Smooth muscle cell (in vitro differentiated cells): ENCODE measurements around the gene GIT1. TPM values are rescaled to one million over a fixed set of nuclear protein-coding genes. Genes with fewer than 3 reads are reported as not detected.
A peak's percentile ranks its signal among the peaks of the same experiment; 100 is the strongest.

Source experiments
- DNase-seq: peaks from one replicate; lab custom pipeline; 2025; ENCODE audit not compliant: unreplicated experiment; lab: John Stamatoyannopoulos, UW
- H2AFZ ChIP-seq: fragments of 200-600 bp; sonication (generic); 2 replicates; pipeline ENCODE4 v1.6.0; 2016; ENCODE audit warnings: antibody characterized with exemption, low read depth, mild to moderate bottlenecking
- H3F3A ChIP-seq: fragments of 200-600 bp; sonication (generic); 2 replicates; pipeline ENCODE4 v1.6.0; 2017; ENCODE audit warnings: antibody characterized with exemption, low read depth
- H3K27ac ChIP-seq: fragments of 200-600 bp; sonication (generic); 2 replicates; pipeline ENCODE4 v1.5.1; 2016; ENCODE audit warnings: low read depth, mild to moderate bottlenecking
- H3K27me3 ChIP-seq: fragments of 200-600 bp; sonication (generic); 2 replicates; pipeline ENCODE4 v1.6.1; 2016; ENCODE audit warnings: low read depth, mild to moderate bottlenecking
- H3K36me3 ChIP-seq: fragments of 200-600 bp; sonication (generic); 2 replicates; pipeline ENCODE4 v1.5.1; 2016; ENCODE audit warnings: low read depth
- H3K4me1 ChIP-seq: fragments of 200-600 bp; sonication (generic); 2 replicates; pipeline ENCODE4 v1.5.1; 2016; ENCODE audit warnings: low read depth
- H3K4me2 ChIP-seq: fragments of 200-600 bp; sonication (generic); 2 replicates; pipeline ENCODE4 v1.6.0; 2016; ENCODE audit warnings: mild to moderate bottlenecking
- H3K4me3 ChIP-seq: fragments of 200-600 bp; sonication (generic); 2 replicates; pipeline ENCODE4 v1.5.1; 2016; ENCODE audit warnings: mild to moderate bottlenecking
- H3K79me2 ChIP-seq: fragments of 200-600 bp; sonication (generic); 2 replicates; pipeline ENCODE4 v1.6.0; 2016; ENCODE audit warnings: low read depth, mild to moderate bottlenecking
- H3K9ac ChIP-seq: fragments of 200-600 bp; sonication (generic); 2 replicates; pipeline ENCODE4 v1.6.0; 2016; ENCODE audit warnings: low read depth
- H3K9me3 ChIP-seq: fragments of 200-600 bp; sonication (generic); replicated peaks from 2 replicates; pipeline ENCODE4 v1.5.1; 2016; ENCODE audit warnings: low read depth
- H4K20me1 ChIP-seq: fragments of 200-600 bp; sonication (generic); 2 replicates; pipeline ENCODE4 v1.6.0; 2016; ENCODE audit warnings: low read depth
- WGBS: methylation state at CpG from one replicate; pipeline ENCODE4 v1.1.7; 2016; ENCODE audit warnings: low lambda C conversion rate; 5-methylcytosine and 5-hydroxymethylcytosine counted together
- polyA plus RNA-seq: library from polyadenylated mRNA; unstranded; fragments of >200 nt; fragmentation: Nextera tagmentation; extraction: Ambion mirVana; gene quantifications from 2 replicates; pipeline ENCODE4 v1.2.1, GENCODE V29; 2016
- total RNA-seq: library from RNA; depleted of rRNA; stranded (reverse); fragments of >200 nt; gene quantifications from 2 replicates; pipeline ENCODE4 v1.2.3, GENCODE V29; 2014
- TF ChIP-seq, protein P1 (sequence below): fragments of 200-600 bp; sonication (generic); IDR thresholded peaks from 2 replicates; pipeline ENCODE4 v1.5.1; 2017; ENCODE audit warnings: borderline replicate concordance, mild to moderate bottlenecking, antibody characterized with exemption; ENCODE audit not compliant: insufficient read depth, poor library complexity, severe bottlenecking

The GIT1 gene
- total and polyA plus RNA-seq, 2 experiments from 2014 or later = 17.6 to 23.0 TPM

DNA sequence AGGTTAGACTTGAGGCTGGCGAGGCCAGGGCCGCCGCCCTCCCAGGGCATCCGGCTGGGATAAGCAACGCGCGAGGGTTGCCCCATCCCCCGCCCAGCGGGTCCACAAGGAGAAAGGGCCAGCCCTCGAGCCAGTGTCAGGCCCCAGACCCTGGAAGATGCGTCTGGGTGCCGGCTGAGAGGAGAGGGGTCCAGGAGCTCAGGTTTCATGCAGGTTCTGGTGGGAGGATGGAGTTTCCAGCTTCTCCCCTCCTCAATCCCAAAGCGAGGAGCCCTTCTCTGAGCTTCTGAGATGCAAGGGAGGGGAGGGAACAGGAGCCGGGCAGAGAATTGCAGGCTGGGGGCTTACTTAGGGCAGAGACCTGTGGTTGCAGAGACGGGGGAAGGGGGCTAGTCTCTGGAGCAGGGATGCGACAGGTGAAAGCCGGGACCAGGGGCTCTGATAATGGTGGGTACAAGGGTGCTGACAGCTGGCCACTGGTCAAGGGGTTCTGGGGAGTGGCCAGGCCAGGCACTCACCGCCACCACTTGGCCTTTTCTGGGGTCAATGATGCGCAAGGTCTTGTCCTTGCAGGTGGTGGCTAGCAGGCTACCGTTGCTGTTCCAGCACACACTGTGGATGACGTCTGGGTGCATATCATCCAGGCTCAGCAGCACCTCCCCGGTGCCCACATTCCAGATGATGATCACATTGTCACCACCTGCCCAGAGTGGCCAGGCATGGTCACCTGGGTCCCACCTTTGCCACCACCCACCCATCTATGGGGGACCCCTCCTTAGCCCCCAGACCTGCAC is 29.0 kb upstream of the GIT1 start:
- Histone ChIP-seq H3K4me2 (peak overlapping the region; percentile 78), H3K9ac (no peak overlapping the region), H3K27ac (no peak overlapping the region), H3K27me3 (peaks cover 26% of the 10 kb centered on the region), H3K79me2 (no peaks in the 10 kb centered on the region), H3K36me3 (no peaks in the 10 kb centered on the region), H2AFZ (no peak overlapping the region), H3K4me1 (peaks cover 35% of the 10 kb centered on the region), H3F3A (no peaks in the 10 kb centered on the region), H3K4me3 (peak overlapping the region; percentile 21), H3K9me3 (no peaks in the 10 kb centered on the region), H4K20me1 (no peaks in the 10 kb centered on the region)
- TF ChIP-seq, protein P1, sequence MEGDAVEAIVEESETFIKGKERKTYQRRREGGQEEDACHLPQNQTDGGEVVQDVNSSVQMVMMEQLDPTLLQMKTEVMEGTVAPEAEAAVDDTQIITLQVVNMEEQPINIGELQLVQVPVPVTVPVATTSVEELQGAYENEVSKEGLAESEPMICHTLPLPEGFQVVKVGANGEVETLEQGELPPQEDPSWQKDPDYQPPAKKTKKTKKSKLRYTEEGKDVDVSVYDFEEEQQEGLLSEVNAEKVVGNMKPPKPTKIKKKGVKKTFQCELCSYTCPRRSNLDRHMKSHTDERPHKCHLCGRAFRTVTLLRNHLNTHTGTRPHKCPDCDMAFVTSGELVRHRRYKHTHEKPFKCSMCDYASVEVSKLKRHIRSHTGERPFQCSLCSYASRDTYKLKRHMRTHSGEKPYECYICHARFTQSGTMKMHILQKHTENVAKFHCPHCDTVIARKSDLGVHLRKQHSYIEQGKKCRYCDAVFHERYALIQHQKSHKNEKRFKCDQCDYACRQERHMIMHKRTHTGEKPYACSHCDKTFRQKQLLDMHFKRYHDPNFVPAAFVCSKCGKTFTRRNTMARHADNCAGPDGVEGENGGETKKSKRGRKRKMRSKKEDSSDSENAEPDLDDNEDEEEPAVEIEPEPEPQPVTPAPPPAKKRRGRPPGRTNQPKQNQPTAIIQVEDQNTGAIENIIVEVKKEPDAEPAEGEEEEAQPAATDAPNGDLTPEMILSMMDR = no peak
- DNase-seq = no peak
- WGBS = 52% methylated on average over 22 of the region's 22 CpGs

DNA sequence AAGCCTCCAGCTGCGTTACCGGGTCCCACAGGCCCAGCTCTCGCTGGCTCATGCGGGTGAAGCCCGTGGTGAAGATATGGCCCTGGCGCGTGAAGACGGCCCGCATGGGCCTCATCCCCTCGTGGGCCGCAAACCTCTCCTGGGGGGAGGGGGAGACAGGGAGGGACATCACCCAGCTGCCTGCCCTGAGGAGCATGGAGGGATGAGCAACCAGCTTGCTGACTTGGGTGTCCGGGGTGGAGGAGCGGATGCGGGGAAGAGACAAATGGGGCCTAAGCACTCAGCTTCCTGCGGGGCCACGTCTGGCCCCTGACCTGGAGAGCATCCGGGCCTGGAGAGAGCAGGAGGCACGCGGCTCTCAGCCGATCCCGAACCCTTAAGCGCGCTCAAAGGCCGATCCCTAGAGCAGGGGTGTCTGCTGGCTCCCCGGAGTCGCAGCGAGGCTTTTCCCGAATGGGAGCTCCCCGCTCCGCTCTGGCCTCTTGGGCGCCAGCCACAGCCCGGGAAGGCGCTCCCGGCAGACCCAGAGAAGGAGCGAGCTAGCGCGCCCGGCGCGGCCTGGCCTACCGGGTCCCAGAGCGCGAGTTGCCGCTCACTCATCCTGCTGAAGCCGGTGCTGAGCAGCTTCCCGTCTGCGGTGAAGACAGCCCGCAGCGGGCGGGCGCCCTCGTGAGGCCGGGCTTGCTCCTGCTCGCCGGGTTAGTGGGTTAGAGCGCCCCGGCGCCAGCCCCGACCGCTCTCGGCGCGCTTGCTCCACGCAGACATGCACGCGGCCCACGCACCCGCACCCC is 28.2 kb upstream of the GIT1 start:
- H4K20me1 ChIP-seq = no peaks in the 10 kb centered on the region
- H3K4me2 ChIP-seq = peak overlapping the region; percentile 78
- no peaks in the 10 kb centered on the region for H3K36me3 ChIP-seq
- no peak overlapping the region for H3K27ac ChIP-seq
- H3K4me1 ChIP-seq = peaks cover 31% of the 10 kb centered on the region
- no peak overlapping the region for H2AFZ ChIP-seq
- no peak overlapping the region for H3K9ac ChIP-seq
- no peaks in the 10 kb centered on the region for H3K79me2 ChIP-seq
- H3K4me3 ChIP-seq = peak overlapping the region; percentile 21
- peaks cover 26% of the 10 kb centered on the region for H3K27me3 ChIP-seq
- 19% methylated on average over 65 of the region's 68 CpGs for WGBS
- no peak for DNase-seq
- no peaks in the 10 kb centered on the region for H3K9me3 ChIP-seq
- no peaks in the 10 kb centered on the region for H3F3A ChIP-seq
- TF ChIP-seq, protein P1 = peak; percentile 48

DNA sequence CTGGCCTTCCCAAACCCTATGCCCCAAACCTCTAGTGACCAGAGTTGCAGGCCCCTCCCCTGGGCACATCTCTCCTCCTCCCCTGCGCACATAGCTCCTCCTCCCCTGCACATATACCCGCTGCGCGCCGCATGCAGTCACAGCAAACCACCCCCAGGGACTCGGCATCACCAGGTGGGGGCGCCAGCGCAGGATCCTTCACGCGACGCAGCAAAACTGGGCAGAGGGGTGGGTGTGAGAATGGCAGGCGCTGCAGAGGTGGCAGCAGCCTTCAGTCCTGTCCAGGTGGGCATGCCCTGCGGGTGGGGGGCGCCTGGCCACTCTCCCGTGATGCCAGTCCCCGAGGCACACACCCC is 27.7 kb upstream of the GIT1 start:
- H3K4me1 ChIP-seq = peaks cover 31% of the 10 kb centered on the region
- H3F3A ChIP-seq = no peaks in the 10 kb centered on the region
- no peak overlapping the region for H3K9ac ChIP-seq
- no peak overlapping the region for H2AFZ ChIP-seq
- no peaks in the 10 kb centered on the region for H3K36me3 ChIP-seq
- H3K9me3 ChIP-seq = no peaks in the 10 kb centered on the region
- no peak overlapping the region for H3K4me3 ChIP-seq
- peak overlapping the region; percentile 78 for H3K4me2 ChIP-seq
- TF ChIP-seq, protein P1 = peak; percentile 51
- WGBS = 6% methylated on average over 15 of the region's 16 CpGs
- no peaks in the 10 kb centered on the region for H3K79me2 ChIP-seq
- no peaks in the 10 kb centered on the region for H4K20me1 ChIP-seq
- H3K27ac ChIP-seq = no peak overlapping the region
- H3K27me3 ChIP-seq = peaks cover 26% of the 10 kb centered on the region
- DNase-seq = no peak
